ENCODE measurements around the gene POTEF. TPM values are rescaled to one million over a fixed set of nuclear protein-coding genes. Genes with fewer than 3 reads are reported as not detected.
"Not testable (repeated sequence)": the region's sequence is repeated elsewhere in the genome, so short reads cannot be mapped to it uniquely, and the experiment has no call there.

Gene POTEF
- total RNA-seq = not detected
- long read RNA-seq, donor 1 = 0 reads
- long read RNA-seq, donor 2 = 0 reads

DNA sequence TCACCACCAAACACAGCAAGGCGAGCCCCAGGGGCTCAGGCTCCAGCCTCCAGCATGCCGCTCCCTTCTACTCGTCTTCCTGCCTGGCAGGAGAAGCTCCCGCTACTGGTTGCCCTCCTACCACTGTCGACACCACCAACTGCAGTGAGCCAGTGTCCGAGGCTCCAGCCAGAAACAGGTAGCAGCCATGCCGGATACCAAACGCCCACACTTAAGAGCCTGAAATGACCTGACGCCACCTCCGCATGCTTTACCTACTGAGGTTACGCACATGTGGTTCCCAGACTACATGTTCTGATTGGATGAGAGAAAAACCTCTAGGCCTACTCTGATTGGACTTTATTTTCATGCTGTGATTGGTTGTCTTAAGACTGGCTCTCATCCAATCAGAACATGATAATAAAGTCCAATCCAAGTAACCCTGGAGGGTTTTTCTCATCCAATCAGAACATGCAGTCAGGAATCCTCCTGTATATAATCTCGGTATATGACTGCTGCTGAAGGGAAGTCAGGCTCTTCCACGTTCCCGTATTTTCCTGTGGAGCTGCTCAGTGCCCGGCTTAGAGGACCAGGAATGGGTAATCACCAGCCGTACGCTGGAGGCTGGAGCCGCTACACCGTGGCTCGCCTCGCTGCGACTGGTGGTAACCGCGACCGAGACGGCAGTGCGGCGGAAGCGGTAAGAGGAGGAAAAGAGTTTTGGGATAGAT is at the start of gene POTEF:
Gene POTEF (minus strand): TSS at position 103 of the 710 bp plus-strand sequence. CDS start 8,707 bp downstream, outside the sequence.
- peak; percentile 8 for DNase-seq (ENCODE audit: low spot score)
- intact Hi-C loops (cut with DNase I) = not testable (repeated sequence)

DNA sequence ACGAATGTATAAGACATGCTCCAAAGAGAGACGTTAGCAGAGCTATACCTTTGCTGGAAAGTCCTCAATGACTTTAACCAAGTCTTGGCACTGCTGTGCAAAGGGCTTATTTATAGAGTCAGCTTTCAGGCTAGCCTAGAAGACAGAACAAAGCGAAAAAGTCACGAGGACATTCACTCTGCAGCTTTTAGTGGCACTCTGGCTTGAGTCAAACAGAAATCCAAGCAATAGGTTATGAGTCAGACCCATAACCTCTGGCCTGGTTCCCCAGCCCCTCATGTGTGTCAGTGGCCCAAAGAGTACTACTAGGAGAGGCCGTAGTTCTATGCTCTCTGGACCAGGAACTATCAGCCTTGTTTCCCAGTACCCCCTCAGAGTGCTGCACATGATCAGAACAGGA is 45.8 kb upstream of the POTEF start:
- intact Hi-C loops (cut with DNase I); DNase-seq (ENCODE audit: low spot score): not testable (repeated sequence)

DNA sequence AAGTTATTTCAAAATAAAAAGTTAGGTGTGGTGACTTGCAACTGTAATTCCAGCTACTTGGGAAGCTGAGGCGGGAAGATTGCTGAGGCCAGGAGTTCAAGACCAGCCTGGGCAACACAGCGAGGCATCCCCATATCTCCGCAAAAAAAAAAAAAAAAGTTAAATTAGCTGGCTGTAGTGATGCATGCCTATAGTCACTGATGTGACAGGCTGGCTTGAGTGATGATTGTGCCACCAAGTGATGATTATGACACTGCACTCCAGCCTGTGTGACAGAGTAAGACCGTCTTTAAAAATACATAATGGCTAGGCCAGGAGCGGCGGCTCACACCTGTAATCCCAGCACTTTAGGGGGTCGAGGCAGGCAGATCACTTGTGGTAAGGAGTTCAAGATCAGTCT is 40.9 kb upstream of the POTEF start:
- intact Hi-C loops (cut with DNase I) = no loop called here
- no peak for DNase-seq (ENCODE audit: low spot score)

DNA sequence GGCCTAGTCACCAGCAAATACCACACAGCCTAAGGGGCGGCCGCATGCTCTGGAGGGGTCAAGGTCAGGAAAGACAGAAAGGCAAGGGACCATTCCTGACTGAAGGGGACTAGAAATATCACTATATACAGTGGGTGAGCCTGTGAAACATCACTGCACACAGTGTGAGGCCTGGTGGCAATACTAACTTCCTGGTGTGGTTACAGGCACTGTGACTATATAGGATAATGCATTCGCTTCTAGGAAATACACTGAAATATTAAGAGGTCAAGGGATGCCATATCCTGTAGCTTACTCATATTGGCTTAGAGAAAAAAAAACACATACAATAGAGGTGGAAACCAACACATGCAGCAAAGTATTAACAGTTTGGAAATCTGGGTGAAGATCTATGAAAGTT is 40.1 kb upstream of the POTEF start:
- DNase-seq (ENCODE audit: low spot score); intact Hi-C loops (cut with DNase I): not testable (repeated sequence)

DNA sequence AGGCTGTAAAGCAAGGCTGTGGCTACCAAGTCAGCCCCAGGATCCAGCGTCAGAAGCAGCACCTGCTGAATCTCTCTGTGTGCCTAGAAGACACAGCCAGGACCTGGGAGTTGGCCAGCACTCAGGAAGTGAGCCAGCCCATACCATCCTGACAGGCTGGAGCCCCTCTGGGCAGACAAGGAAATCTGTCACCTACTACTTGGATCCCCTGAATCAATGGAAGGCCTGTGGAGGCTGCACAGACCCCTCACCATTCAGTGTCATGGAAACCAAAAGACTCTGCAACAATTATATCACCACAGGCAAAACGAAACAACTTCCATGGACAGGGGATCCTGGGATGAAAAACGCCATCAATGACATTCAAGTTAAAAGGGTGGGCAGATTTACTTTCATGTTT is 37.6 kb upstream of the POTEF start:
- DNase-seq (ENCODE audit: low spot score); intact Hi-C loops (cut with DNase I): not testable (repeated sequence)

DNA sequence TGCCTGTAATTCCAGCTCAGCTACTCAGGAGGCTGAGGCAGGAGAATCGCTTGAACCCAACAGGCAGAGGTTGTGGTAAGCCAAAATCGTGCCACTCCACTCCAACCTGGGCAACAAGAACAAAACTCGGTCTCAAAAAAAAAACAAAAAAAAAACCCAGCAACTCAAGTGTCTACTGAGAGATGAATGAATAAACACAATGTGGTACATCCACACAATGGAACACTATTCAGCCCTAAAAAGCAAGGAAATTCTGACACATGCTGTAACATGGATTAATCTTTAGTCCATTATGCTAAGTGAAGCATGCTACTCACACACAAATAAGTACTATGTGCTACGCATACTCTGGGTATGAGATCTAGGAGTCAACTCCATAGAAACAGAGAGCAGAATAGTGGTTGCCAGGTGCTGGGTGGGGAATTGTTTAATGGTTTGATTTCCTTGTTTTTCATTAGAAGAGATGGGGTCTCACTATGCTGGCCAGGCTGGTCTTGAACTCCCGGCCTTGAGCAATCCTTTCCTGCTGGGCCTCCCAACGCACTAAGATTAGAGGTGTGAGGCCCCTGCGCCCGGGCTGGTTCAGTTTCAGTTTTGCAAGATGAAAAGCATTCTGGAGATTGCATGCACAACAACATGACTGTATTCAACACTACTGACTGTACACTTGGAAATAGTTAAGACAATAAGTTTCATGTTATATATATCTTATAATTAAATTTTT is 36.4 kb upstream of the POTEF start:
- no peak for DNase-seq (ENCODE audit: low spot score)
- intact Hi-C loops (cut with DNase I) = no loop called here

DNA sequence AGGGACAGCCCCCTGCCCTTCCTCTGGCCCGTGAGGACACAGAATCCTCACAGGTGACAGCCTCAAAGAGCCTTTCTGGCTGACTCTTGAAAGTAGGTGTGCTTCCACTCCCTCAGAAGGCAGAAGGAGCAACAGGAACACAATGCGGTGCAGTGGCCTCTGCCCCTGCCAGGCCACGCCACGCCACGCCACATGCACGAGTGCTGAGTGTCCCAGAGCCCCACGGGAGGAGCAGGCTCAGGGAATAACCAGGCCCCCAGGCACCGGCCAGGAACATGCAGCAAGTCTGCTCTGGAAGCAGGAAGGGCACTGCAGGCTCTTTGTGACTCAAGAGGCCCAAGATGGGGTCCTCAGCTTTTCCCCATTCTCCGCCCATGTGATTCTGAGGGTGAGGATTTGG is 33.9 kb upstream of the POTEF start:
- intact Hi-C loops (cut with DNase I) = loop anchor here in 1 of 2 donors (5.0 kb wide), 1 partner anchor 864 kb away; no protein-coding TSS in a partner anchor
- no peak for DNase-seq (ENCODE audit: low spot score)

DNA sequence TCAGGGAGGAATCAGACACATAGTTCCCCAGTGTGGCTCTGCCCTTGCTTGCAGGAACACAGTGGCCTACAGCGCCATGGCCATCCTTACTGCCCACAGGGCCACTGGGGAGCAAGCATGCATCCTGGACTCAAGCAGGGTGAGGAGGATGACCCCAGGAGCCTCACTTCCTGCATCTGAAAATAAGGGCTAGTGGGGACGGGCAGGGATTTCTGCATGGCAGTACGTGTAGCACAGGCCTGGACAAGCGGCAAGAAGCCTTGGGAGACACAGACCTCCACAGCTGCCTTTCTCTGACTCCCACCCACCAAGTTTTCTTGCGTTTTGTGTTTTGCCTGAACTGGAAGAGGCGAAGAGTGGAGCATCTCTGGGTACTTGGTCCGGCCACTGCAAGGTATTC is 33.5 kb upstream of the POTEF start:
- DNase-seq (ENCODE audit: low spot score) = not testable (repeated sequence)
- intact Hi-C loops (cut with DNase I) = loop anchor here in 1 of 2 donors (5.0 kb wide), 1 partner anchor 865 kb away; no protein-coding TSS in a partner anchor

DNA sequence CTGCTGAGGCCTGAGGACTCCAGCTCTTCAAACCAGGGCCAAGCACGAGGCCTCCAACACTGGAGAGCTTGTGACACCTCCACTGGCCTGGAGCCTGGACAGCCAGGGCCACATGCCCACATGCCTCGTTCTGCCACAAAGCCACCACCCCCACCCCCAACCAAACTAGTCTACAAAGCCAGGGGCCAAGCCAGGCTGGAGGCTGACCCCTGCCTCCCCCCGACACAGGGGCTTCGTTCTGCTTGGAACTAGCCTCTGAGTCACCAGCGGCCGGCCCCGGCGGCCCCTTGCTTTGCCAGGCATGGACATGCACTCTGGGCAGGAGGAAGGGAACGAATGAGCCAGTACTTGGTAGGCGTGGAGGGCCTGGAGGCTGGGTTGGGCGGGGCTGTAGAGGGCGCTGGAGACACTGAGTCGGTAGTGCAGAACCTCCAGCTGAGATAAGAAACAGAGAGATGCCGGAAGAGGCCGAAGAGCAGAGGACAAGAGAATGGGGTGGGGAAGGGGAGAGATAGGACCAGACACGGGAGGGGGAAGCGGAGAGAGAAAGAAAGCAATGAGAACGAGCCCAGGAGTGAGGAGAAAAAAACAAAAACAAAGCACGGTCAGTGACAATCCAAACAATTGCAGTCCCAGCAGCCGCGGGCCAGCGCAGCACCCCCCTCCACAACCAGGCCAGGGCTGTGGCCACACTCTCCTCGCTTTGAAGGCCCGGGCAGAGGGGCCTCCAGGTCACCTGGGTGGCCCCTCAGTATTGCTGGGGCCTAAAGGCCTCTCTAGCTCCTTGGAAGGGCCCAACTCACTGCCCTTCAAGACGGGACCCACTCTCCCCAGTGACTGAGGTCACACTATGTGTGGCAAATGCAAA is 32.0 kb upstream of the POTEF start:
- not testable (repeated sequence) for DNase-seq (ENCODE audit: low spot score)
- intact Hi-C loops (cut with DNase I) = loop anchor here in 1 of 2 donors (5.0 kb wide), 1 partner anchor 866 kb away; no protein-coding TSS in a partner anchor

DNA sequence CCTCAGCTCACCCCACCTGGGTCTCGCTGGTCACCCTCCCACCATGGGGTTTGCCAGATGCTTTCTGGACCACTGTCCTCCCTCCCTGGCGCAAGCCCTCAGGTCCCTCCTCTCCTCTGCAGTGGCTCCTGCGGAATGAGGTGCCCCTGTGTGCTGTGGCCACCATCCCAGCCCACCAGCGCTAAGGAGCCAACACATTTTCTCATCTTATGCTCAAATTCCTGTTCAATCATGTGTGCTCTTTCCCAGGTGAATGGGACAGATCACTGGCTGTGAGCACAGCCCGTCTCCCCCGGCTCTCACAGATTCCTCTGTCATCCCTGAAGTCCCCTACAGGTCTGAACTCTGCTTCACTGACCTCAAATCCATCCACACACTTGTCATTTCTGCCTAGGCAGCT is 31.1 kb upstream of the POTEF start:
- no peak for DNase-seq (ENCODE audit: low spot score)
- intact Hi-C loops (cut with DNase I) = loop anchor here in 1 of 2 donors (5.0 kb wide), 1 partner anchor 867 kb away; no protein-coding TSS in a partner anchor

DNA sequence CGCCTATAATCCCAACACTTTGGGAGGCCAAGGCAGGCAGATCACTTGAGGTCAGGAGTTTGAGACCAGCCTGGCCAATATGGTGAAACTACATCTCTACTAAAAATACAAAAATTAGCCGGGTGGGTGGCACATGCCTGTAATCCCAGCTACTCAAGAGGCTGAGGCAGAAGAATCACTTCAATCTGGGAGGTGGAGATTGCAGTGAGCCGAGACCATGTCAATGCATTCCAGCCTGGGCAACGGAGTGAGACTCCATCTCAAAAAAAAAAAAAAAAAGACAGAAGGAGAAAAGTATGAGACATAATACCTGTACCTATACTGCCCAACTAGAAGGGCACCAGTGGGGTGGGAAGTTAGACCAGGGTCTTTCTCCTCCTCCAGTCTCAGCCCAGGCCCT is 30.4 kb upstream of the POTEF start:
- intact Hi-C loops (cut with DNase I); DNase-seq (ENCODE audit: low spot score): not testable (repeated sequence)

DNA sequence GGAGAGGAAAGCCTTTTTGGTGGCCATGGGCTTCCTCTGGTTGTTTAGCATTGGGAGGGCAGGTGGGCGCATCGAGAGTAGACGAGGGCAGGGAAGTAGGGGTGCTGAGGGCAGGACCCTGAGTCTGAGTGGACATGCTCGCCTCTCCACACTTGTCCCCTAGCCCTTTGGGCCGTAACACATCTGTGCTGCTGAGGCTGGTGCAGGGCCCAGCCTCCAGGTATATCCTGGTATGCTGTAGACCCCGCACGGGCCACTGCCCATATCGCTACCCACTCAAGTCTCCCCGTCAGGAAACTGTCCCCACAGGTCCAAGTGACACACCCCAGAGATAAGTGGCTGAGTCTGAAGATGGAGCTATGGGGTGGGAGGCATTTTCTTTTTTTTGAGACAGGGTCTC is 29.6 kb upstream of the POTEF start:
- no peak for DNase-seq (ENCODE audit: low spot score)
- intact Hi-C loops (cut with DNase I) = no loop called here

DNA sequence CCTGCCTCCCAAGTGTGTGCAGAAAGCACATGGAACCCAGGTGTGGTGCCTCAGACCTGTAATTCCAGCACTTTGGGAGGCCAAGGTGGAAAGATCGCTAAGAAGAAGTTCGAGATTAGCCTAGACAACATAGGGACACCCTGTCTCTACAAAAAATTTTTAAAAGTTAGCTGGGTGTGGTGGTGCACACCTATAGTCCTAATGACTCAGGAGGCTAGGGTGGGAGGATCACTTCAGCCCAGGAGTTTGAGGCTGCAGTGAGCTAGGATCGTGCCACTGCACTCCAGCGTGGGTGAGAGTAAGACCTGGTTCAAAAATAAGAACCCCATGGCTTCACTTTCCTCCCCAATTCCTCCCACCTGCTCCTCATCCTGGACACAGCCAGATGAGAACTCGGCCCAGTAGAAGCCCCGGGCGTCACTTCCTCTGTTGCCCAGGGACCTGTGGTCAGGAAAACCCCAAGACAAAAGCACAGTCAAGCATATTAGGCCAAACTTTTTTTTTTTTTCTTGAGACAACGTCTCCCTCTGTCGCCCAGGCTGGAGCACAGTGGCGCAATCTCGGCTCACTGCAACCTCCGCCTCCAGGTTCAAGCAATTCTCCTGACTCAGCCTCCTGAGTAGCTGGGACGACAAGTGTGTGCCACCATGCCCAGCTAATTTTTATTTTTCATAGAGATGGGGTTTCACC is 28.9 kb upstream of the POTEF start:
- intact Hi-C loops (cut with DNase I) = not testable (repeated sequence)

DNA sequence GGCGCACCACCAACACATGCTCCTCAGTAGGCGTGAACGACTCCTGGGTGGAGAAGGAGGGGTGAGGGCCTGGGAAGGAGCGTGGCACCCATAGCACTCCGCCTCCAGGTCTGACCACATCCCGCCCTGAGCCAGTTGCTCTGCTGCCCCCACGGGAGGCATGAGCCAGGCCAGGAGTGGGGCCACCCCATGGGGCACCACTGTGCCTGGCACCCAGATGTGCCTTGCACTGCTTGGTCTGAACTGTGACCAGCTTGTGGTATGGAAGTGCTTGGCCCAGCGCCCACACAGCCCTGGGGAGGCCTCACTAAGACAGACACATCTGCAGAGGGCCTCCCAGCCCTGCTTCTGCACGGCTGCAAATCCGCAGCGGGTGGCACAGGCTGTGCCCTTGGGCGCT is 28.3 kb upstream of the POTEF start:
- intact Hi-C loops (cut with DNase I); DNase-seq (ENCODE audit: low spot score): not testable (repeated sequence)

More for the DNA sequence above, 28.9 kb upstream of the POTEF start:
- not testable (repeated sequence) for DNase-seq (ENCODE audit: low spot score)

DNA sequence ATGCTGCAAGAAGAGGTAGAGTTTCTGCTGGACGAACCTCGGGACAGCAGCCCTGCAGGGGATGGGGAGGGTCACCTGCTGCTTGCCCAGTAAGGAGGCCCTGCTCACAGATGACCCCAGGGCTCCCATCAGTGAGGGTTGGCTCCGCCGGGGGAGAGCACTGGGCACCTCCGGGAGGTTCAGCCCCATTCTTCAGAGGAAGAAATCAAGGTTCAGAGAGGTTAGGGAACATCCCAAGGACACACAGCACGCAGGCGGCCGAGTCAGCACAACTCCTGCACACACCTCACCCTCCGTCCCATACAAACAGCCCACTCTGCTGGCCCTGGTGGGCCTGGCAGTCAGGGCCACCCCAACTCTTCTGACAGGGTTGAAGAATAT is 27.6 kb upstream of the POTEF start:
- peak; percentile 59 for DNase-seq (ENCODE audit: low spot score)
- intact Hi-C loops (cut with DNase I) = no loop called here

DNA sequence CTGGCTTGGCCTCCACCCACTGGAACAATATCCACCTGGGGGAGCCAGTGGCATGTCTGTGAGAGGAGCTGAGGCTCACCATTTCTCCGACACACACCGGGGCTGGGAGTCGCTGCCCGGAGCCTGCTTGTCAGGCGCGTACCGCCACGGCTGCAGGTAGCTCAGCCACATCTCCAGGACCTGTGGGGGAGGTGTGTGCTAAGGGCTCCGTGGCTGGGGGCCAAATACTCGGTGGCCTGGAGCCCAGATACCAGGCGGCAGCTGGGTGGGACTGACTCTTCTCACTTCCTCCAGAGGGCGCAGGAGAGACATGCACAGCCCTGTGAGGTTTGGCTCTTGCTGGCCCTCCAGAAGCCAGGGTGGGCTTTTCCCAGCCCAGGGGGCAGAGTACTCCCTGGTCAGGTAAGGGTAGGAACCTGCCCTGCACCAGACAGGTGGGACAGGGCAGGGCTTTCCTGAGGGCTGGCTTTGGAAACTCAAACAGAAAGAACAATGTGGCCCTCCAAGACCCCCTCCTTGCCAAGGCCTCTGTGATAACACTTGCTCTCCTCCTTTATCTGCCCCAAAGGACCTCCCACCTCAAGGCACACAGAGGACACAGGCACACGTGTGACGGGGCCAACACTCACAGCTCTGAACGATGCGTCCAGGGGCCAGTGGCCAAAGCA is 27.1 kb upstream of the POTEF start:
- peak; percentile 72 for DNase-seq (ENCODE audit: low spot score)
- intact Hi-C loops (cut with DNase I) = not testable (repeated sequence)

DNA sequence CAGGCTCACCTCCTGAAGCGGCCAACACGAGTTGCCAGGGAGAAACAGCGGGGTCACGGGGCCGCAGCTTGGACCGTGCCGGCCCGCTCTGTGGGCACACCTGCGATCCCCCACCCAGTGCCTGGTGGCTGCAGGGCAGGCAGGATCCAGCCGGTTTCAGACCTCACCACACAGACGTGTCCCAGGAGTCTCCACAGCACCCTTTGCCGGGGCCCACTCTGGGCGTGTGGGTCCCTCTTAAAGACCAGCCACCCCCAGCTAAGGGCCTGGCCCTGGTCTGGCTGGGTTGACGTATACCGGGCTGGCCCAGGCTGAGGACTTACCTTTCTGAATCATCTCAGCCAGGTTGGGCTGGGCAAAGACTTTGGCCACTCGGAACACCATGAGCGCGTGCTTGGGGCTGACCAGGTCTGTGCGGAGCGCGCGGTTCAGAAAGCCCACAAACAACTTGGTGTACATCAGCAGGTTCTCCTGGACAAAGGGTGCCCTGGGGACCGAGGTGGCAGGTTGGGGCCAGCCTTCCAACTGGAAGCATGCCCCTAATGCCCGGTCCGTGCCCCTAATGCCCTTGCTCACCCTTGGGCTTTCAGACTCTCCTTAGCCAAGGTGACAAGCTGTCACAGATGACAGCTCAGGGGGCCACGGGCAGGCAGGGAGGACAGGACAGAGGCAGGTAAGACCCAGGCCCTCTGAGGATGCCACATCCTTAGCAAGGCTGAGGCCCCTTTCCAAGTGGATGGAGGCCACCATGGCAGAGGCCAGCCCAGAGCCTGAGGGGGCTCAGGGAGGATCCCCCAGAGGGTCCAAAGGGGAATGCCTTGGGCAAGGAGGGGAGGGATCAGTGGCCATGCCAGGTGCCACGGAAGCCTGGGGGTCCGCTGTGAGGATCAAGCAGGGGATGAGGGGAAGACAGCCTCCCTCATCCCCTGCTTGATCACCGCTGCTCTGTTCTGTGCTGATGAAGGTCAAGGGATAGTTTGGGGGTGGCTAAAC is 26.0 kb upstream of the POTEF start:
- intact Hi-C loops (cut with DNase I) = no loop called here
- DNase-seq (ENCODE audit: low spot score) = peak; percentile 82

Measured in posterior vena cava (tissue), 2 donors.